HepG2 (cell line): ENCODE measurements around the gene SCYL1. TPM values are rescaled to one million over a fixed set of nuclear protein-coding genes. Genes with fewer than 3 reads are reported as not detected.
A peak's percentile ranks its signal among the peaks of the same experiment; 100 is the strongest.

ENCODE experiments used
- AKAP8 ChIP-seq: sonication (generic); formaldehyde crosslinking; IDR thresholded peaks from 2 replicates; pipeline ENCODE4 v1.5.1; 2020; ENCODE audit warnings: mild to moderate bottlenecking, missing genetic modification reagents
- ATF5 ChIP-seq: sonication (generic); formaldehyde crosslinking; IDR thresholded peaks from 2 replicates; pipeline ENCODE4 v1.4.0; 2020; ENCODE audit warnings: mild to moderate bottlenecking, low read depth, missing genetic modification reagents
- CENPX ChIP-seq: sonication (generic); formaldehyde crosslinking; IDR thresholded peaks from 2 replicates; pipeline ENCODE4 v1.9.0; 2021; ENCODE audit warnings: mild to moderate bottlenecking, missing genetic modification reagents, moderate library complexity
- NFKBIZ ChIP-seq: IDR thresholded peaks from 2 replicates; pipeline ENCODE4 v1.6.1; 2018; ENCODE audit warnings: missing genetic modification reagents, missing compliant biosample characterization
- ZFP91 ChIP-seq: sonication (generic); formaldehyde crosslinking; IDR thresholded peaks from 2 replicates; pipeline ENCODE4 v1.9.0; 2022; ENCODE audit warnings: missing genetic modification reagents, mild to moderate bottlenecking, borderline replicate concordance
- ZNF331 ChIP-seq: sonication (generic); formaldehyde crosslinking; IDR thresholded peaks from 2 replicates; pipeline ENCODE4 v1.4.0; 2020; ENCODE audit warnings: missing genetic modification reagents
- ZNF333 ChIP-seq: sonication (generic); formaldehyde crosslinking; IDR thresholded peaks from 2 replicates; pipeline ENCODE4 v1.4.0; 2020; ENCODE audit warnings: mild to moderate bottlenecking, missing genetic modification reagents, borderline replicate concordance
- ZNF549 ChIP-seq: sonication (generic); formaldehyde crosslinking; IDR thresholded peaks from 2 replicates; pipeline ENCODE4 v1.5.0; 2020; ENCODE audit warnings: missing genetic modification reagents
- ZNF609 ChIP-seq: sonication (generic); formaldehyde crosslinking; IDR thresholded peaks from 2 replicates; pipeline ENCODE4 v1.4.0; 2020; ENCODE audit warnings: mild to moderate bottlenecking, missing genetic modification reagents, borderline replicate concordance
- ZNF639 ChIP-seq: conservative IDR thresholded peaks from 2 replicates; pipeline ENCODE4 v1.6.1; 2018; ENCODE audit warnings: missing genetic modification reagents
- polyA plus RNA-seq, 8 experiments: library from polyadenylated mRNA; depleted of rRNA in 3 of 8; stranded (reverse) in 7 of 8; unstranded in 1 of 8; fragments of >200 nt; fragmentation: Illumina TruSeq in 4 of 8; extraction: Trizol in 4 of 8; gene quantifications; 2 replicates each; pipeline versions ENCODE4 v1.2.1 to v1.2.3, GENCODE V29; 2011 to 2016; ENCODE audit warnings: low read depth in 4 of 8, missing spikeins in 1 of 8, mixed read lengths in 1 of 8; ENCODE audit not compliant: insufficient read depth in 1 of 8
- total RNA-seq, 5 experiments: library from RNA; depleted of rRNA; stranded (reverse); fragments of >200 nt; fragmentation: Illumina TruSeq; extraction: Trizol; gene quantifications; 2 replicates each; pipeline ENCODE4 v1.2.3, GENCODE V29; 2016; ENCODE audit warnings: low read depth in 1 of 5

The SCYL1 gene
- total and polyA plus RNA-seq, 2 of the 13 experiments (the other 11 are each of a cell fraction or from before 2014, with no cell fraction given): 65.9 to 103 TPM

GRCh38 chr11:65525546-65526480, 930 bp downstream of the SCYL1 start (continued):
- TF ChIP-seq ZNF609 (no peak), ZNF639 (no peak), AKAP8 (CRISPR knock-in tag) (0 out of 2 replicates have a peak, but pooled peaks have one; percentile 8), CENPX (CRISPR knock-in tag) (no peak), ZNF549 (CRISPR knock-in tag) (no peak), ZNF333 (no peak), ATF5 (CRISPR knock-in tag) (0 out of 2 replicates have a peak, but pooled peaks have one; percentile 56), ZFP91 (CRISPR knock-in tag) (no peak; the same call in 1 of the 2 replicates), ZNF331 (CRISPR knock-in tag) (no peak), NFKBIZ (peak; percentile 3; the same call in 1 of the 2 replicates)
